NCI-H187 treated with DMSO at 0.1 percent for 48 hours (cell line): ENCODE data around the gene VSX1.

Source experiments
- DNase-seq: peaks from one replicate; lab custom pipeline; 2025; lab: John Stamatoyannopoulos, UW

VSX1 gene

GRCh38 chr20:25040438-25040831, 41.5 kb downstream of the VSX1 start:
- no peak for DNase-seq

GRCh38 chr20:25039697-25040437, 42.1 kb downstream of the VSX1 start:
- DNase-seq, result no peak

GRCh38 chr20:25038591-25039015, 43.3 kb downstream of the VSX1 start:
- DNase-seq, result no peak

GRCh38 chr20:25038103-25038410, 43.9 kb downstream of the VSX1 start:
- no peak for DNase-seq

DNA sequence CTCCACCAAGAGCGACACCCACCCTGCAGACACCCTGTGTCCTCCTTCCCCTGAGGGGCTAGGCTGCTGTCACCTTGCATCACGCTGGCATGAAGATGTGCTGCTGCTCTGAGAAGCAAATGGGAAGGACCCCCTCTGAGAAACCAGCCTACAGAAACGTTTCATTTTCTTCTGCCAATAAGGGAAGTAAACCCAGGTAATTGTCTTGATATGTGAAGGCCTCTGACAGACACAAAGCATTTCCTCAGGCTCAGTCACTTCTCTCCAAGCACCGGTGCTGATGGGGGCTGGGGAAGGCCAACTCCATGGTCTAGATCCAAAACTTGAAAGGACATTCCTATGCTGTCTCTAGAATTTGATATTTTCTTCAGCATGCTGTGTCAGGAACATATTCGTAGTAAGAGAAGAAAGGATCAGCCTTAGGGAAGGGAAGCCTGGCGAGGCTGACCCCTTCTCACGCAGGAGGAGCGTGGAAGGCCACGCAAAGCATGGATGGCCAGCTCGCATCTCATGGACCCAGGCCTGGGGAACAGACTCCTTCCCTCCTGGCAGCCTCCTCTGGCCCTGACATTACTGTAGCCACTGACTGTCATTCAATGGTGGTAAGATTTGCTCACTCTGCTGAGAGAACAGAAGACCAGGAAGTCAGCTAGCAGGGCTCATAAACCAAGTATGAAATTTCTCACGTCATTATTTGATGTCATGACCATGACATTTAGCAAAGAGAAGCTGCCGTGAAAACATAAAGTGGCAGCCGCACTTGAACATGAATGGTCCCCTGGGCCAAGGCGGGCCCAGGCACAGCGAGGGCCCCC, 44.4 kb downstream of the VSX1 start:
- DNase-seq, result no peak

DNA sequence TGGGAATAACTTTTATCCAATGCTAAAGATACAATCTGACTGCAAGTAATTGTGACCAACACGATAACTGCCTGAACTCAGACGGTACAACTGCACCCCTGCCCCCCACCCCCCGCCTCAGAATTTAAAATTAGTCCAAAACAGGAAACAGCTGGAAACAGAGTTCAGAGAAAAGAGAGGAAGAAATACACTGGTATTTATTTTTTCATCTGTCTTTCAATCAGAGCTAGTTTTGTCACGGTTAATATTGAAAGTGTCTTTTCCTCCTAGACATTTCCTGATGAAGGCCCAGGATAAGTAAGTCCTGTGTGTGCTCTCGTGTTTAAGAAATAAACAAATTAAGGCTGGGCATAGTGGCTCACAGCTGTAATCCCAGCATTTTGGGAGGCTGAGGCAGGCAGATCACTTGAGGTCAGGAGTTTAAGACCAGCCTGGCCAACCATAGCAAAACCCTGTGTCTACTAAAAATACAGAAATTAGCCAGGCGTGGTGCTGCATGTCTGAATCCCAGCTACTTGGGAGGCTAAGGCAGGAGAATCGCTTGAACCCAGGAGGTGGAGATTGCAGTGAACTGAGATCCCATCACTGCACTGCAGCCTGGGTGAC, 45.5 kb downstream of the VSX1 start:
- DNase-seq, result no peak

- no peak for DNase-seq
These were observed 46.0 kb downstream of the VSX1 start for GRCh38 chr20:25035921-25036320.

DNA sequence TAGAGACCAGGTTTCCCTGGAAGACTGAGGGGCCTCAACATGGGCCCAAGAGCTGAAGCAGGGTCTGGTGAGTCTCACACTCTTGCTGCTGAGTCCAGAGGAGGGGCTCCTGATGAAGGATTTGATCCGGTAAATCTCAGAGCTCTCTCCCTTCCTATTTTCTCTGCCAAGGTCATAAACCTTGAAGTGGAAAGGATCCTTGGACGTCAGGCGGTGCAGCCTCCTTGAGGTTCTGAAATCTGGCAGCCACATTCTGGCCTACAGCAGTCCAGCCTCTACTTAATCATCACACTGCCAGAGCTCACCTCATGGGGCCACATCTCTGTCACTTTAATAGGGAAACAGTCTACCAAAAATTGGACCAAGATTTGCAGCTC, 48.0 kb downstream of the VSX1 start:
- no peak for DNase-seq

DNA sequence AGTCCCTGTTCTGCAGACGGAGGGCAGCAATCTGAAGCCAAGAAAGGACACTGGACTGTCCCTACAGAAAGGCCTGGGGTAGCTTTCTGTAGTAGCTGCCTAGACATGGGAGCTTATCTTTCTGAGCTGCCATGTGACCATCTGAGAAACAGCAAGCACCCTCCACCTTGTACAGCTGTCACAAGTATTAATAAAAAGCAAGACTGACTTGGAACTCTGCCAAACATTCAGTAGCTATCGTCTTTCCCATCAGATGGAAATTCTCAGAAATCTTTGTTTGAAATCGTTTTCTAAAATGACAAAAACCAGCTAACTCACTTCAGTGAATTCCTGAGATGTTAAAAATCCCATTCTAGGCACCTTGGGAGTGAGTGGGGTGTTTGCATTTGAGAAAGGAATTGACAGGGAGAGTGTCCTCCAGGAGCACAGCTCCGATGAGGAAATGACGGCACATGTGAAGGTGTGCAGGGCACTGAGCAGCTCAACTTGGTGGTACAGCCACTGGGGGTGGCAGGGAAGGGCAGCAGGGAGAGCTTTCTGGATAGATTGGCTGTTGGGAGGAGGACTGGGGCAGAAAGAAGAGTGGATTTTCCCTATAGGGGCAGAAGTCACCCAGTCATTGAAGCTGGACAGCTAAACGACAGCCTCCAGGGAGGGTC, 48.5 kb downstream of the VSX1 start:
- DNase-seq, result no peak

DNA sequence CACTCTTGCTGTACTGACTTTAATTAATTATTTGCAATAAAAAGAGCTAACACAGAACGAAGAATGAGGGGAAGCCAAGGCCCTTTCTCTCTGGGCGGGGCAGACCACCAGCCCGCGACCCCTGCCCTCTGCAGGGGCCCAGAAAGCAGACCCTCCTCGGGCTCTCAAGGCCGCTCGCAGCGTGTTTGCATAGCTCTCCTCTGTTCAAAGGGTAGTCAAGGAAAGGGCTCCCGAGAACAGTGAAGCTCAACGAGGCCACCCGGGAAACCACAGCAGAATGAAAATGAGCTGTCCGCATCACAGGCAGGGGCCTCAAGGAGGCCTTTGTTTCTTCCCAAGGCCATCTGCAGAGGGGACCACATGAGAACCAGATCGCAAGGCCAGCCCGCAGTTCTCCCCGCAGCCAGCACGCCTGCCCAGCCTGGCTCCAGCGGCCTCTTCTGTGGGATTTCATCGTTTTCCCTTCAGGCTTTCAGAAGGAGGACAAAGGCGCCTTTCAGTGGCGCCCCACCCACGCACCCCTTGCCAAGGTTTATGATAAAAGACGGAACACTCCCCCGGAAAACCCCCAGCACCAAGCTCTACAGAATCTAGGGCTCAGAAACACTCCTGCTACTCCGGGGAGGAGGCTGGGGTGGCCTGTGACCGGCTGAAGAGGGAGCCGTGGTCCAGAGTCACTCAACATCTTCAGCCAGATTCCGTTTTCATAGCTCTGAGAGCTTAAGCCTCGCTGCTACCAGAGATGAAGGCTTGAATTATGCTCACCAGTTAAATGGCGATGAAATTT, 49.3 kb downstream of the VSX1 start:
- DNase-seq, result no peak

DNA sequence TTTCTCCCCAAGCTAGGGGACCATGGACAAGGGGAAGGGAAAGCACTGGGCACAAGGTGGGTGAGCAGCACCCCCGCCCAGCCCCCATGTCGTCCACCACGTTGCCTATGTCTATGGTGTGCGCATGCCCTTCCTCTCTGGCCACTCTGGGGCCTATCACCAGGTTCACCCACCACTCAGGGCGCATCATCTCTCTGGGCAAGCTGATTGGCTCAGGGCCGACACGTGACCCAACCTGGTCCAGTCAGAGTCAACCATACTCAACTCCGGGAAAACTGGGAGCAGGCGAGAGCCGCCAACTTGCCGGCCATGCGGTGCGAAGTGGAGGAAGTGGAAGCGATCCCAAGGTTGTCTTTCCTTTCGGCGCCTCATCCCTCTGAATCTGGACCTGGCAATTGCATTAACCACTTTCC, 49.9 kb downstream of the VSX1 start:
- no peak for DNase-seq

DNA sequence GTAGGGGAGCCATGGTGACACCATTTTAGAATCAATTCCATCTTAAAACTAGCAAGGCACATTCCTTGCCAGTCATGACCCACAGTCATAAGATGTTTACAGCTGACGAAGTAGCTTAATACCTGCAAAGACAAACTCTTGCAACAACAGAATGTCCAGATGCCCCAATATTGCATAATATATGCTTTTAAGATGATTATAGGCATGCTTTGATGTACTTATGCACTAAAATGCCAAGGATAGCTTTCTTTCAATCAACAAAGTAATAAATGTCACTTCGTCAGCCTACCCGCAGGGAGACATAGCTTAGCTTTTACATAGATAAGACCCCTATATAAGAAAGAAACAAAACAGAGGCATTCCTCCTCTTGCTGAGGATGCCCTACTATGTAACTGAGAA, 50.7 kb downstream of the VSX1 start:
- no peak for DNase-seq

DNA sequence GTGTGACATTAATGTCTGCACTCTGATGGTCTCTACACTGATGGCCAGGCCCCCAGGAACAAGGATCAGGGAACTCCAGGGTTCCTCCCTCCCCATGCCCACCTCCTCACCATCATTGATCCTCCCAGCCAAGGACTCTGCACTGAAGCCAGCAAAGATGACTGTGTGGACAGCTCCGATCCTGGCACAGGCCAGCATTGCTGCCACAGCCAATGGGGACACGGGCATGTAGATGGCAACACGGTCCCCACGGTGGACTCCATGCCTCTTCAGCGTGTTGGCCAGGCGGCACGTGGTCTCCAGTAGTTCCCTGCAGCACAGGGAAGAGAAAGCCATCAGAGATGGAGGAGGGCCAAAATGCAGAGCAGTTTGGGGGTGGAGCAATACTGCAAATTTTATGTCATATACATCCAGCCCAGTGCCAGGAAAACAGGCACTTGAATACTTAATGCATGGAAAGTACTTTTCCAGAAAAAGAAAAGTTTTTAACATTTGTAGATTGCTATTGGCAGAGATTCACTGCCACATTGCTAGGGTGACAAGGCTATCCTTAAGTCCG, 51.2 kb downstream of the VSX1 start:
- no peak for DNase-seq

DNA sequence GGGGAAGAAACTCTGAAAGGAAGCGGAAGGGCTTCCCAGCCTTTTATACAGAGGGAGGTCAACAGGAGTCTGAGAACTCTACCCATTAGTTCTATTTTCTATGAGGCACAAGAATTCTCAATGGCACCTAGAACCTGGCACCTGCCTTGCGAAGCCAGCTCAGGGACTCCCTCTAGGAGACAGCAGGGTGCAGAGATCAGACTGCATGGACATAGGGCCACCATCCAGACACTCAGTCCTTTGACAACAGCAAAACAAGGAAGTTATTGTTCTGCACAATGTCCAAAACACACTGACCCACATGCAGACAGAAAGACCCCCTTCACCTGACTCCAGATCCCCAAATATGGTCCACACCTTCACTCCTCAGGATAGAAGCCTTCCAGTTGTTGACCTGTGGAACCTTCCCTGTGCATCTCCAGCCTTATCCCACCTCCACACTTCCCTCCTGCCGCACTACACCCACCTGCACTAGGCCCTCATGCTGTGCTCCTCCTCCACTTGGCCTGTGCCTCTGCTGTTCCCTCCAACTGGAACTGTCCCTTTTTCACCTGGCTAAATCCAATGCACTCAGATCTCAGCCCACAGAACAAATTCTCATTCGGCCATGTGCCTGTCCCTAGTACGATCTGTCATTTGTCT, 51.8 kb downstream of the VSX1 start:
- no peak for DNase-seq

GRCh38 chr20:25025986-25026605, 55.8 kb downstream of the VSX1 start:
- no peak for DNase-seq
